HTR-8/SVneo (cell line): ENCODE measurements around the gene HDGFL2.

Source experiments
- DNase-seq: peaks from one replicate; pipeline ENCODE4 v3.0.0; 2011; ENCODE audit warnings: low spot score, mixed read lengths; ENCODE audit not compliant: insufficient read length
- FAIRE-seq: peaks from 2 replicates; lab custom pipeline; 2011; peaks lifted over from hg19 to GRCh38; lab: Jason Lieb, UNC

HDGFL2 gene

DNA sequence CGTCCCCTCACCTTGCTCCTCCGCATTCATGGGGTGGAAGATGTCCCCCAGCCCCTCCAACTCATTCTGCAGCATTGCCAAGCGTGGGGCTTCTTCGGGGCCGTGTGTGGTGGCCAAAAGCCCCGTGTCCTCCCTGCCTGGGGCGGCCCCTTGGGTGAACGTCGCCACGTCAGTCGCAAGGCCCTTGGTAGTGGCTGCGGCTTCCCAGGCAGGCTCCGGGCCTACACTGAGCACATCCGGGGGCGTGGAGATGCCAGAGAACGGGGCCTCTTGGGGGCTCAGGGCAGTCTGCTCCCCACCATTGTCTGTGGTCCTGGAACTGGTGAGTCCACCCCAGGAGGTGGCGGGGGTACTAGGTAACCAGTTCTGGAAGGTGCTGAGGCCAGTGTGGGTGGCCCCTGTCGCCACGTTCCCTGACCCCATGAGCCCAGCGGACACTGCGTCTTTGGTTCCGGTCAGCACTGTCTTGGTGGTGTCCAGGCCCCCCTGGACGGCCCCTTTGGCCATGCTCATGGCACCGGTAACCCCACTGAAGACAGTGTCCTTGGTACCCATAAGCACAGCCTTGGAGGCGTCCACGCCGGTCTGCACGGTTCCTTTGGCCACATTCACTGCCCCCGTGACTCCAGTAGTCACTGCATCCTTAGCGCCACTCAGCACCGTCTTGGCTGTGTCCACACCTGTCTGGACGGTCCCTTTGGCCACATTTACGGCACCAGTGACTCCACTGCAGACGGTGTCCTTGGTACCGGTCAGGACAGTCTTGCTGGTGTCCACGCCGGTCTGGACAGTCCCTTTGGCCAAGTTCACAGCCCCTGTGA, 38.5 kb downstream of the HDGFL2 start:
- FAIRE-seq (no peak), DNase-seq (no peak)

DNA sequence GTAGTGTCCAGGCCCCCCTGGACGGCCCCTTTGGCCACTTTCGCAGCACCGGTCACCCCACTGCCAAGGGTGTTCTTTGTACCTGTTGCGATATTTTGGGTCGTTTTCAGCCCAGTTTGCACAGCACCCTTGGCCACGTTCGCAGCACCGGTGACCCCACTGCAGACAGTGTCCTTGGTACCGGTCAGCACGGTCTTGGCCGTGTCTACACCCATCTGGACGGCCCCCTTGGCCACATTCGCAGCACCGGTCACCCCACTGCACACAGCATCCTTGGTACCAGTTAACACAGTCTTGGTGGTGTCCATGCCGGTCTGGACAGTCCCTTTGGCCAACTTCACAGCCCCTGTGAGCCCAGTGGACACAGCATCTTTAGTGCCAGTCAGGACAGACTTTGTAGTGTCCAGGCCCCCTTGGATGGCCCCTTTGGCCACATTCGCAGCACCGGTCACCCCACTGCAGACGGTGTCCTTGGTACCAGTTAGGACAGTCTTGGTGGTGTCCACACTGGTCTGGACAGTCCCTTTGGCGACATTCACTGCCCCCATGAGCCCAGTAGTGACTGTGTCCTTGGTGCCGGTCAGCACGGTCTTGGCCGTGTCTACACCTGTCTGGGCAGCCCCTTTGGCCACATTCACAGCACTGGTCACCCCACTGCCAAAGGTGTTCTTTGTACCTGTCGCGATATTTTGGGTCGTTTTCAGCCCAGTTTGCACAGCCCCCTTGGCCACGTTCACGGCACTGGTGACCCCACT, 39.4 kb downstream of the HDGFL2 start:
- no peak for DNase-seq
- peak; percentile 16 for FAIRE-seq

- FAIRE-seq (no peak), DNase-seq (no peak)
Observed at GRCh38 chr19:4512070-4512469, 40.0 kb downstream of the HDGFL2 start.

- FAIRE-seq (no peak), DNase-seq (no peak)
Observed at GRCh38 chr19:4513248-4513647, 41.2 kb downstream of the HDGFL2 start.

DNA sequence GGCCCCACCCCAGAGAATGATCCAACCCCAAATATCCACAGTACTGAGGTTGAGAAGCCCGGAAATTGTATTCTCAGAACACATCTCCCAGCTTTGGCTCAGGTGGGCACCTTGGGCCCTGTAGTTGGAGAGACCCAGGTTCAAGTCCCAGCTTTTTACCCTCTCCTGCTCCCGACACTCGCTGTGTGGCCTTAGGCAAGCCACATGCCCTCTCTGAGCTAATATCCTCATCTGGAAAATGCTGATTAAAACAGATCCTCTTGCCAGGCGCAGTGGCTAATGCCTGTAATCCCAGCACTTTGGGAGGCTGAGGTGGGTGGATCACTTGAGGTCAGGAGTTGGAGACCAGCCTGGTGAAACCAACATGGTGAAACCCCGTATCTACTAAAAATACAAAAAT, 43.6 kb downstream of the HDGFL2 start:
- no peak for FAIRE-seq
- DNase-seq, result no peak

DNA sequence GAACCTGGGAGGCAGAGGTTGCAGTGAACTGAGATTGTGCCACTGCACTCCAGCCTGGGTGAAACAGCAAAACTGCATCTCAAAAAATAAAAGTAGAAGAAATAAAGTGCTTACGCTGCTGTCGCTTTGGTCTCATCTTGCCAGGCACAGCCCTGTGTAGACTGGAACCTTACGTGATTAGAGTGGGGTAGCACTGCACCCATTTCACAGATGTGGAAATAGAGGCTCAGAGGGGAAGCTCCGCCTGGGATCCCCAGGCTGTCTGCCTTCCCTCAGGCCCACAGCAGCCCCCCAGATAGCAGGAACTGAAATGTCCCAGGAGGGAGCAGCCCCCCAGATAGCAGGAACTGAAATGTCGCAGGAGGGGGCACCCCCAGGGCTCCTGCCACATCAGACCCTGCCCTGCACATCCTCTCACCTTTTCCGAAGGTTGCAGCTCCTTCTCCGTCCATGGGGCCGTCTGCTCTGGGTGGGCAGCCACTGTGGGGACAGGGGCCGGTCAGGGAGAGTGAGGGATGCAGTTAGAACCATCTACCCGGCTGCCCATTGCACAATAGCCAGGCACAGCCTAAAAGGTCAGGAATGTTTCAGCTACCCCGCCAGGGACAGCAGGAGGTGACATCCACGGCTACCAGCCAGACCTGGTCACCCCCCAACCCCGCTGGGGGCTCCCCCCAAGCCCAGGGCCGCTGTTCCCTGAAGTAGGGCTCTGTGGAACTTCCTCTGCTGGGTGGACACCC, 44.3 kb downstream of the HDGFL2 start:
- DNase-seq, result no peak
- no peak for FAIRE-seq

DNA sequence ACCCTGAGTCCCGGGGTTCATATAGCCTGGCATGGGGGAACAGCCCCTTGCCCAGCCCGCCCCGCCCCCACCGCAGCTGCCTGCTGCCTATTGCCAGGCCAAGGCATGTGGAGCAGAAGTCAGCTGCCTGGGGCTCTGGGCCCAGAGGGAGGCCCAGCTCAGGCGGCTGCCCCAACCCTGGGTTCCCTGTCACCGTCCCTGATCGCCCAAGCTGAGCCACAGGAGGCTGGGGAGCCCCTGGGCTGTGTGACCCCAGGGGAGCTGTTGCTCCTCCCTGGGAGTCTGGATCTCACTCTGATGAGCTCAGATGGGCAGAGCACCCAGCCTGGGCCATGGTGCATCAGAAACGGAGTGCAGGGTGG, 44.8 kb downstream of the HDGFL2 start:
- no peak for DNase-seq
- FAIRE-seq, result no peak

- no peak for FAIRE-seq
- DNase-seq, result no peak
Observed at GRCh38 chr19:4517451-4518057, 45.5 kb downstream of the HDGFL2 start.

DNA sequence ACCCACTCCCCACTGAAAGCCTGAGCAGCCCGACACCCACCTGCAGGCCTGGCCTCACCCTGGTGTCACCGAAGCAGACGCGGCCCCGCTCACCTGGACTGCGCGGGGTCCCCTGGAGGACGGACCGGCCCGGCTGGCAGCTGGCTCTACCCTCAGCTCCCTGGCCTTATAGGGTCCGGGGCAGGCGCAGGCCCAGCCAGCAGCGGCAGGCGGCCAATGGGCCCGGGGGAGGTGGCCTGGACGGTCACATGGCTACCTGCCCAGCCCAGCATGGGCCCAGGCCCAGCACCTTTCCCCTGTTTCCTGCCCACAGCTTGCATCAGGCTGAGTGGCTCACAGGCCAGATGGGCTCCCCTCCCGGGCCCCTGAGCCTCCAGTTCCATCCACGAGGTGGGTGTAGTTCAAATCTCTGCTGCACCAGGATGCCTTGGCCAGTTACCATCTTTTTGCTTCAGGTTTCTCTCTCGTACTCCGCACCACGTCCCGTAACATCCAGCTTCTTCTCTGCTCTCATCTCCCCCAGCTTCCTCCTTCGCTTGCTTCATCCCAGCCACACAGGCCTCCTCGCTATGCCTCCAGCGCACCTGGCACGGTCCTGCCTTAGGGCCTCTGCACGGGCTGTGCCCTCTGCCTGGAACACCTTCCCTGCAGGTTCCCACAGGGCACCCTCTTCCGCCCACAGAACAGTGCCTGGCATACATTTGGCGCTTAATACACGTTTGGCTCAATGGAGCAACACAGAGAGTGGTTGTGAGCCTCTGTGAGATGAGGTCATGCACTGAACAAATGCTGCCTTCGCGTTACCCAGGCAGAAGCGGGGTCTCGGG, 46.5 kb downstream of the HDGFL2 start, which contains the start of gene PLIN4:
TSS of gene PLIN4 (minus strand) at position 142 of the 827 bp plus-strand sequence. CDS start 214 bp downstream, outside the sequence.
- FAIRE-seq, result no peak
- DNase-seq, result no peak

DNA sequence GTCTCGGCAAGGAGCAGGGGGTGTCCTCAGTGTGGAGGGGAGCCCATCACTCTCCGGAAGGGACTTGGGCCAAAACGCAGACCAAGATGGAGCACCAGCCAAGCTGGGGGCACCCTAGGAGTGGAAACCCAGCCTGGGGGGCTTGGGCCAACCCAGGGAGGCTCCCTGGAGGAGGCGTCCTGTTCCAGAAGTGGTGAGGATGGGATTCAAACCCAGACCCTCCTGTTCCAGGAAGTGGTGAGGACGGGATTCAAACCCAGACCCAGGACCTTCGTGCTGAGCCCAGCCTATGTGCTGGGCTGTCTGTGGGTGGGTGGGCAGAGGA, 47.0 kb downstream of the HDGFL2 start:
- FAIRE-seq, result no peak
- no peak for DNase-seq

- FAIRE-seq (no peak), DNase-seq (no peak)
Observed at GRCh38 chr19:4519521-4520277, 47.6 kb downstream of the HDGFL2 start.

DNA sequence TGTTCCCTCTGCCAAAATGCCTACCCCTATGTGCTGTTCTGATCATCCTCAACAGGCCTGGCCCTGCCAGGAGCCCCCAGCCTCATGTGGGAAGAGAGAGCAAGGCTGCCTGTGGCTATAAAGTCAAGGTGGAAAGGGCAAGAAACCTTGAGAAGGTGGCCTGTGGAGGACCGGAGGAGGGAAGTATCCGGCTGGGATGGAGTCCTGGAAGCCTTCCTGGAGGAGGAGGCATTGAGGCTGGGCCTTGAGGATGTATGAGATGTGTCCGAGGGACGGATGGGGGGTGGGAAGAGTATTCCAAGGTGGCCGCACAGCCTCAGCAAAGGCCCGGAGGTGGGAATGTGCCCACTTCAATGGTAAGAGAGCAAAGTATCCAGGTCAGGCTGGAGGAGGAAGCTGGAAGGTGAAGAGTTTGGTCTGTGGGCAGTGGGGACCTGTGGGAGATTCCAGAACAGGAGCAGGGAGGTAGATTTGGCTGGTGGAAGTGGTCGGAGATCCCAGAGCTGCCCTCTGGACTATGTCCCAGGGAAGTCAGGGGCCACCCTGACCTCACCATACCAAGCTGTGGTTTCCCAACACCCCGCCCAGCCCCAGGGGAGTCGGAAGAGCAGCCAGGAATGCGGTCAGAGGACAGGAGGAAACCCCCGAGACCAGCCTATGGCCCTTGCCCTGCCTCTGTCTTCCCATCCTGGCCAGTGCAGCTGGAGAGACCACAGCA, 49.2 kb downstream of the HDGFL2 start:
- no peak for FAIRE-seq
- no peak for DNase-seq

- FAIRE-seq, result no peak
- no peak for DNase-seq
Observed at GRCh38 chr19:4521888-4522242, 49.8 kb downstream of the HDGFL2 start.

DNA sequence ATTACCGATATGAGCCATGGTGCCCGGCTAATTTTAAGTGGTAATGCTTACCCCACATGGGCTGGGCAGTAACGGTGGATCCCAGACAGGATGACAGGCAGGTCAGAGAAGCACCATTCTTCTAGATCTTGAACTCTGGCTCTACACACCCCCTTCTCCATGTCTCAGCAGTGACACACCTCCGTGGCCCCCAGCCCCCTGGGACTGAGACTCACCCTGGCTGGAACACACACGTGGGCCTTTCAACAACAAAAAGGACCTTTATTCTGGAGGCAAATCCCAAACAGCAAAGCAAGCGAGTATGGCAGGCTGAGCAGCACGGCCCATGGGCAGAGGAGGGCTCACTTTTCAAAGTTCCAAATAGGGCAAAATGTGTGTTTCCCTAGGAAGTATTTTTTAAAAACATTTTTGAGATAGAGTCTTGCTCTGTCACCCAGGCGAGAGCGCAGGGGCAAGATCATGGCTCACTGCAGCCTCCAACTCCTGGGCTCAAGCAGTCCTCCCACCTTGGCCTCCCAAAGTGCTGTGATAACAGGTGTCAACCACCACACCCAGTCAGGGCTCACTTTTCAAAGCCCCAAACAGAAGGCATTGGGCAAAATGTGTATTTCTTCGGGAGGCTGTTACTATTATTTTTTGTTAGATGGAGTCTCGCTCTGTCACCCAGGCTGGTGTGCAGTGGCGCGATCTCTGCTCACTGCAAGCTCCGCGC, 50.4 kb downstream of the HDGFL2 start:
- FAIRE-seq, result no peak
- DNase-seq, result no peak

DNA sequence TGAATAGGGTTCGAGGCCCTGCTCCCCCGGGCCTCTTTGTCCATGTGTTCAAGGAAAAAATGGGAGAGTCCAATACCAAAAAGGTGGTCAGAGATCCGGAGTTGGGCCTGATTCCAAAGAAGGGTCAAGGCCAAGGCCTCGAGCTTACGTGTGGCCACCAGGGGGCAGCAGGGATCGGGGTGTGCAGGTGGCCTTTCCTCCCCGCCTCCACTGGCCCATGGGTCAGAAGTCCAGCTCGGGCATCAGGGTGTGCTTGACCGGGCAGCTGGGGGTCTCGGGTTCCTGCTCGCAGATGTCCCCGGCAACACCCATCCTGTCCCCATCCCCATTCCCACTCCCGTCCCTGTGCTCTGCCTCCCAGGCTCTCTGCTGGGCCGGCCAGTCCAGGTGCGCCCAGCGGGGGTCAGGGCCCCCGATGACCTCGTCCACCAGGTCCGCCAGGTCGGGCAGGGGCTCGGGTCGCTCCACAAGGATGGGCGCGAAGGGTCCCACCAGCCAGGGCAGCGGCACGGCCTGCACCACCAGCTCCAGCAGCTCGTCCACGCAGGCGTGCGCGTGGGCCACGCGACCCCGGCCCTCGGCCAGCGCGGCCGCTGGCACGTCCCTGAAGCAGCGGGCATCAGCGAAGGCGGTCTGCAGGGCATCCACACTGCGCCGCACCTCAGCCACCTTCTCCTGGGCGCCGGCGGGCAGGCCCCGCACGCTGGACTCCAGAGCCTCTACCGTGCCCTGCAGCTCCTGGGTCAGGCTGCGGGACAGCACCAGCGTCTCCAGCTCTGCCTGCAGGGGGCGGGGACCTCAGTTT, 51.4 kb downstream of the HDGFL2 start:
- DNase-seq, result peak; percentile 66
- FAIRE-seq, result no peak

- no peak for DNase-seq
- no peak for FAIRE-seq
Observed at GRCh38 chr19:4524808-4525562, 52.9 kb downstream of the HDGFL2 start.
